Measurements from ENCODE around the gene GNA12.

DNA sequence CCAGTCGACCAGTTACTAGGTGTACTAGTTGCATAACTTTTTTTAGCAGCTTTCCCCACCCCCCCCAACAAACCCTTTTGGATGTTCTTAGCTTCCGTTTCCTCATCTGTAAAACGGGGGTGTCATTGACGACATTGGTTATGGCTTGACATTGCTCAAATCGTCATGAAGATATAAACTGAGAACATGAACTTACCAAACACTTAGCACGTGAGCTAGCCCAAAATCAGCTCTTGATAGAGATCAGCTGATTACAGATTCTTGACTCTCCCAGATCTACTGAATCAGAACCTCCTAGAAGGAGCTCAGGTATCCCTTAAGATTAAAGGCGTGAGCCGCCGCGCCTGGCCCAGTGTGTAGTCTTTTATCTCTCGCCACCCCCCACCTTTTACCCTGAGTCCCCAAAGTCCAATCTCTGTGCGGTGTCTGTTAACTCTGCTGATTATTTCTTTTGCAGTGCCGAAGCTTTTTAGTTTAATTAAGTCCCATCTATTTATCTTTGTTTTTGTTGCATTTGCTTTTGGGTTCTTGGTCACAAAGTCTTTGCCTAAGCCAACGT lies 1.0 kb upstream of the GNA12 start:
- TF ChIP-seq POLR2AphosphoS5 (IDR thresholded peaks at IDR 0.05; ENCODE audit: borderline replicate concordance, low read depth, low read length): no peak
- TF ChIP-seq EZH2 (IDR thresholded peaks at IDR 0.05): no peak
- TF ChIP-seq FOXP2 (optimal IDR thresholded peaks at IDR 0.05; ENCODE audit: control extremely low read depth, extremely low read length, insufficient read depth): no peak

All from SK-N-MC (cell line).